Measurements from ENCODE around the gene METTL8. TPM values are rescaled to one million over a fixed set of nuclear protein-coding genes. Genes with fewer than 3 reads are reported as not detected.

The METTL8 gene
- 10.5 TPM for total RNA-seq
- long read RNA-seq, full-length matches to known transcripts = 2 of 5 reads
- long read RNA-seq, partial matches to known transcripts = 0 of 5 reads
- long read RNA-seq, other reads (novel, unspliced or antisense) = 3 of 5 reads

- intact Hi-C loops (cut with DNase I) = loop anchor here (2.0 to 10.0 kb wide), 4 partner anchors 89 to 506 kb away; partner anchors contain the start of genes CYBRD1, DYNC1I2 and GORASP2
- DNase-seq (ENCODE audit: low spot score) = no peak
These were observed at the start of gene METTL8 for GRCh38 chr2:171433763-171434012. METTL8 (minus strand) TSS chr2:171433990; CDS start chr2:171392185, 41,805 bp downstream.

- intact Hi-C loops (cut with DNase I) = no loop called here
- no peak for DNase-seq (ENCODE audit: low spot score)
These were observed 49.1 kb upstream of the METTL8 start for GRCh38 chr2:171482877-171483276.

- intact Hi-C loops (cut with DNase I) = no loop called here
- no peak for DNase-seq (ENCODE audit: low spot score)
These were observed 48.5 kb upstream of the METTL8 start for GRCh38 chr2:171482308-171482707.

GRCh38 chr2:171480908-171481307 is 47.1 kb upstream of the METTL8 start:
- intact Hi-C loops (cut with DNase I) = no loop called here
- no peak for DNase-seq (ENCODE audit: low spot score)

GRCh38 chr2:171479154-171479814 is 45.5 kb upstream of the METTL8 start:
- intact Hi-C loops (cut with DNase I) = no loop called here
- no peak for DNase-seq (ENCODE audit: low spot score)

- intact Hi-C loops (cut with DNase I) = no loop called here
- DNase-seq (ENCODE audit: low spot score) = no peak
These were observed 44.6 kb upstream of the METTL8 start for GRCh38 chr2:171478345-171478744.

GRCh38 chr2:171475979-171476378 is 42.2 kb upstream of the METTL8 start:
- intact Hi-C loops (cut with DNase I) = no loop called here
- no peak for DNase-seq (ENCODE audit: low spot score)

- no peak for DNase-seq (ENCODE audit: low spot score)
- intact Hi-C loops (cut with DNase I) = no loop called here
These were observed 36.3 kb upstream of the METTL8 start for GRCh38 chr2:171470129-171470528.

- no peak for DNase-seq (ENCODE audit: low spot score)
- intact Hi-C loops (cut with DNase I) = no loop called here
These were observed 35.4 kb upstream of the METTL8 start for GRCh38 chr2:171469176-171469575.

GRCh38 chr2:171460537-171460936 is 26.7 kb upstream of the METTL8 start:
- intact Hi-C loops (cut with DNase I) = no loop called here
- no peak for DNase-seq (ENCODE audit: low spot score)

GRCh38 chr2:171459498-171459897 is 25.7 kb upstream of the METTL8 start:
- DNase-seq (ENCODE audit: low spot score) = no peak
- intact Hi-C loops (cut with DNase I) = no loop called here

- intact Hi-C loops (cut with DNase I) = no loop called here
These were observed 19.0 kb upstream of the METTL8 start for GRCh38 chr2:171452773-171453172.

GRCh38 chr2:171451074-171451473 is 17.3 kb upstream of the METTL8 start:
- intact Hi-C loops (cut with DNase I) = no loop called here
- DNase-seq (ENCODE audit: low spot score) = no peak

More at GRCh38 chr2:171452773-171453172, 19.0 kb upstream of the METTL8 start:
- DNase-seq (ENCODE audit: low spot score) = no peak

GRCh38 chr2:171447675-171448074 is 13.9 kb upstream of the METTL8 start:
- intact Hi-C loops (cut with DNase I) = no loop called here

GRCh38 chr2:171441470-171441869 is 7.7 kb upstream of the METTL8 start:
- no peak for DNase-seq (ENCODE audit: low spot score)

More at GRCh38 chr2:171447675-171448074, 13.9 kb upstream of the METTL8 start:
- DNase-seq (ENCODE audit: low spot score) = no peak

GRCh38 chr2:171436307-171436706 is 2.5 kb upstream of the METTL8 start:
- no peak for DNase-seq (ENCODE audit: low spot score)
- intact Hi-C loops (cut with DNase I) = loop anchor here (10.0 kb wide), 1 partner anchor 248 kb away; the partner anchor contains the start of gene DYNC1I2

More at GRCh38 chr2:171441470-171441869, 7.7 kb upstream of the METTL8 start:
- intact Hi-C loops (cut with DNase I) = no loop called here

GRCh38 chr2:171434013-171434989 is 511 bp upstream of the METTL8 start, which contains the start of gene DCAF17:
DCAF17 (plus strand) TSS chr2:171434226; CDS start chr2:171434578, 352 bp downstream.
- peak; percentile 98 for DNase-seq (ENCODE audit: low spot score)
- intact Hi-C loops (cut with DNase I) = loop anchor here (2.0 to 10.0 kb wide), 4 partner anchors 88 to 507 kb away; partner anchors contain the start of genes CYBRD1, DYNC1I2 and GORASP2

- intact Hi-C loops (cut with DNase I) = loop anchor here (5.0 to 10.0 kb wide), 3 partner anchors 252 to 506 kb away; partner anchors contain the start of genes DYNC1I2 and GORASP2
- no peak for DNase-seq (ENCODE audit: low spot score)
These were observed 624 bp downstream of the METTL8 start for GRCh38 chr2:171432969-171433762.
